RWPE2 (cell line): ENCODE data around the gene ATP8B3.

Source experiments
- ATAC-seq: fragments of 200-7000 bp; cut with Tn5 transposase; 3 replicates; pipeline ENCODE4 v1.9.1; 2021; ENCODE audit warnings: low read depth
- DNase-seq: peaks from one replicate; pipeline ENCODE4 v3.0.0-alpha.2; 2020; ENCODE audit warnings: low spot score
- H3K27ac ChIP-seq: fragments of 450-650 bp; 2 replicates; pipeline ENCODE4 v1.5.1; 2017; ENCODE audit warnings: mild to moderate bottlenecking; ENCODE audit not compliant: poor library complexity, severe bottlenecking
- H3K27me3 ChIP-seq: fragments of 250-450 bp; sonication (Bioruptor Pico); 2 replicates; pipeline ENCODE4 v1.5.1; 2021; ENCODE audit warnings: mild to moderate bottlenecking, moderate library complexity; ENCODE audit not compliant: insufficient read depth, poor library complexity, severe bottlenecking
- H3K36me3 ChIP-seq: fragments of 250-450 bp; sonication (Bioruptor Pico); 2 replicates; pipeline ENCODE4 v1.5.1; 2020; ENCODE audit warnings: low read depth, mild to moderate bottlenecking, moderate library complexity
- H3K4me1 ChIP-seq: fragments of 250-450 bp; sonication (Bioruptor Pico); 2 replicates; pipeline ENCODE4 v1.5.1; 2021; ENCODE audit warnings: mild to moderate bottlenecking, moderate library complexity; ENCODE audit not compliant: insufficient read depth, poor library complexity, severe bottlenecking
- H3K4me3 ChIP-seq: fragments of 250-450 bp; sonication (Bioruptor Pico); 2 replicates; pipeline ENCODE4 v1.5.1; 2021; ENCODE audit warnings: mild to moderate bottlenecking, moderate library complexity; ENCODE audit not compliant: severe bottlenecking
- H3K9me3 ChIP-seq: fragments of 250-450 bp; sonication (Bioruptor Pico); 2 replicates; pipeline ENCODE4 v1.5.1; 2021; ENCODE audit warnings: mild to moderate bottlenecking, moderate library complexity; ENCODE audit not compliant: severe bottlenecking
- CTCF ChIP-seq: fragments of 450-650 bp; IDR thresholded peaks from one replicate; pipeline ENCODE4 v1.5.1; 2017; ENCODE audit warnings: mild to moderate bottlenecking, moderate library complexity; ENCODE audit not compliant: poor library complexity, severe bottlenecking

The ATP8B3 gene

DNA sequence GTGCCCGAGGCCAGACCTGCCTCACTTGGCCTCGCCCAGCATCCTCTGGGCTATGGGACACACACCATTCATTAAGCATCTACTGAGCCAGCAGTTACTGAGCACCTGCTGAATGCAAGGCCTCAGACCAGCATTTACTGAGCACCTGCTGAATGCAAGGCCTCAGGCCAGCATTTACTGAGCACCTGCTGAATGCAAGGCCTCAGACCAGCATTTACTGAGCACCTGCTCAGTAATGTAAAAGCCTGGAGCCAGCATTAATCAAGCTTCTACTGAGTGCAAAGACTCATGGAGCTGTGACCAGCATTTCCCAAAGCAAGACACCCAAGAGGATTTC, 3.7 kb downstream of the ATP8B3 start:
- no peak overlapping the region for H3K4me3 ChIP-seq
- H3K36me3 ChIP-seq = no peaks in the 10 kb centered on the region
- peaks cover 5% of the 10 kb centered on the region for H3K4me1 ChIP-seq
- TF ChIP-seq CTCF = no peak
- DNase-seq (no peak), ATAC-seq (no peak)
- no peaks in the 10 kb centered on the region for H3K9me3 ChIP-seq
- no peak overlapping the region for H3K27ac ChIP-seq
- no peaks in the 10 kb centered on the region for H3K27me3 ChIP-seq

DNA sequence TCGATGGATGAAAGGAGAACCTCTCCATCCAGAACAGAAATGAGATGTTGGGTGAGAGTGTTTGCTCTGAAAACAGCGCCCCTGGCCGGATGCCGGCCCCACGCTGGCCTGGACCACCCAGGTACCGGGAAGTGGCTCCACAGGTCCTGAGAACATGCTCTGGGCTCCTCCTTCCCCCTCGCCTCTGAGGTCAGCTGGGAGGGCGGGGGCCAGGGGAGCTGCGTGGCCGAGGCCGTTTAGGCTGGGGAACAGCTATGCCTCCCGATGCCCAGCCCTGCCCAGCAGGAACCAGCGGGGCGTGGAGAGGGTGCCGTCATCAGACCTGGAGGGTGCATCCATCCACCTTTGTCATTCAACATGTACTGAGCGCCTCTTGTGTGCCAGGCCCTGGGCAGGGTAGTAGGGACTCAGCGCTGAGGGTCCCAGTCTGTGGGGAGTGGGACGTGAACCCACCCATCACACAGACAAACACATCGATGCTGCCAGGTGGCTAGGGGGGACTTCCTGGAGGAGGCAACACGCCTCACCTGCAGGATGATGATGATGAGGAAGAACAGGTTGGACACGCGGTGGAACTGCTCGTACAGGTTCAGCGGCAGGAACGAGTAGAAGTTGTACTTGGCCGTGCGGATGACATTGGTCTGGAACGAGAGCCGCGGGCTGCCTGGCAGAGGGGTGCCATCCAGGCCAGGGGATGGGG, 4.2 kb downstream of the ATP8B3 start:
- H3K4me3 ChIP-seq = no peak overlapping the region
- peaks cover 5% of the 10 kb centered on the region for H3K4me1 ChIP-seq
- H3K36me3 ChIP-seq = no peaks in the 10 kb centered on the region
- TF ChIP-seq CTCF = no peak
- no peaks in the 10 kb centered on the region for H3K27me3 ChIP-seq
- no peak overlapping the region for H3K27ac ChIP-seq
- no peak for DNase-seq
- no peaks in the 10 kb centered on the region for H3K9me3 ChIP-seq
- ATAC-seq = no peak

DNA sequence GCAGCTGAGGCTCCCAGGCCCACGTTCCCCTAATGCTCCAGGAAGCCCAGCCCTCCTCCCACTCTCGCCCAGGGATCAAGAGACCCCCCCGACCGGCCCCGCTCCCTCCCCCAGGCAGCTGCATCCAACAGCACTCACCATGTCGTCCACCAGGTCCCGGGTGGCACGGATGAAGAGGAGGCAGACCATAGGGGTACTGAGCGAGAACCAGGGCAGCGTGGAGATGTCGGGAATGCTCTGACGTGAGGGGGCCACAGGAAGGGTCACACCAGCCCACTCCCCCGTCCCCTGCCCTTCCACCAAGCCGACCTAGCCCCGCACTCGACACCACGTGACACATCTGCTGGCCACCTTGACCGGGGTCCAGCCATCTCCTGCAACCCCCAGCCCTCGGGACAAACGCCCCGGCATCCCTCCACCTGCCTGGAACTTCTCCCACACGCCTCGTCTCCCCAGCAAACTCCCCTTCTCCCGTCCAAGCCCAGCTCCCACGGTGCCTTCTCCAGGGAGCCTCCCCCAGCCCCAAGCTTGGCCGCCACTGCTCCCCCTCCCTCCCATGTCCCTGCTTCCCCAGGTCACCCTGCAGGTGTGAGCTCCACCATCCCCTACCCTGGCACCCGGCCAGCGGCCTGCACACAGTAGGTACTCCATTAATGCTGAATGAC, 4.9 kb downstream of the ATP8B3 start:
- no peak for TF ChIP-seq CTCF
- Histone ChIP-seq H3K27ac (no peak overlapping the region), H3K4me1 (peaks cover 5% of the 10 kb centered on the region), H3K9me3 (no peaks in the 10 kb centered on the region), H3K36me3 (no peaks in the 10 kb centered on the region), H3K4me3 (no peak overlapping the region), H3K27me3 (no peaks in the 10 kb centered on the region)
- no peak for DNase-seq
- ATAC-seq = no peak

DNA sequence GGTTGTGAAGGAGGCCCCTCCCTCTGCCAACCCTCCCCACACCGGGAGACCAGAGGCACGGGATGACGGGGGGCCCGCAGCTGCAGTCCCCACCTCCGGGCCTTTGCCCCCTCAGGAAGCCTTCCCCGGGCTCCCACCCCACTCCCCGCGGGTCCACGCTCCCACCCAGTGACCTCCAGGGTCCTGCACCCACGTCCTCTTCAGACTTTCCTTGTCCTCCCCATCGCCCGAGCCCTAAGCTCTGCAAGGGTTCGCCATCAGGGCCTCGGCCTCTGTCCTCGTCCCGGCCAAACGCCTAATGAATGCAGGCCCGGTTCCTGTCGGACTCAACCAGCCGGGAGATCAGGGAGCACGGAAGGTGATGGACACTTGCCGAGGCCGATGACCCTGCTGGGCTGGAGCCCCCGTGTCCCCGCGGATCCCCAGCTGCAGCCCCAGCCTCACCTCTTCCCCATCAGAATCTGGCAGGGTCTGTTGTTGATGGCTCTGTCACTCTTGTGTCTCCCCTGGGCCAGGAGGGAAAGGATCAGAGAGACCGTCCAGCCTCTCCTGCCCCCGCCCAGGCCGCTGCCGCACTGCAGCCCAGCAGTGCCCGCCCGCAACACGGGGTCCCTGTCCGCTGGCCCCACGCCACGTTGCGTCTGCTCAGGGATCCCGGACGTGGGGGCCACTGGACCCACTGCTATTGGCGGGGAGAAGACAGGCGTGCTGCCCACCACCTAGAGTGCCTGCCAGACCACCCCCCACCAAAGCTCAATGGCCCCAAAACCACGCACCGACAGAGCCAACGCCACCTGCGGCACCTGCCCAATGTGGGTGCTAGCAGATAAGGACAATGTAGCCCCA, 5.7 kb downstream of the ATP8B3 start:
- no peak for ATAC-seq
- H3K9me3 ChIP-seq = no peaks in the 10 kb centered on the region
- no peaks in the 10 kb centered on the region for H3K27me3 ChIP-seq
- H3K4me3 ChIP-seq = no peak overlapping the region
- TF ChIP-seq CTCF = no peak
- DNase-seq = no peak
- no peak overlapping the region for H3K27ac ChIP-seq
- H3K36me3 ChIP-seq = no peaks in the 10 kb centered on the region
- H3K4me1 ChIP-seq = peaks cover under 1% of the 10 kb centered on the region
